ENCODE data around the gene LRP10. TPM values are rescaled to one million over a fixed set of nuclear protein-coding genes. Genes with fewer than 3 reads are reported as not detected.

The LRP10 gene
- total and polyA plus RNA-seq, 2 of the 8 experiments (the other 6 are each of a cell fraction or from before 2014, with no cell fraction given): 12.4 to 15.6 TPM

DNA sequence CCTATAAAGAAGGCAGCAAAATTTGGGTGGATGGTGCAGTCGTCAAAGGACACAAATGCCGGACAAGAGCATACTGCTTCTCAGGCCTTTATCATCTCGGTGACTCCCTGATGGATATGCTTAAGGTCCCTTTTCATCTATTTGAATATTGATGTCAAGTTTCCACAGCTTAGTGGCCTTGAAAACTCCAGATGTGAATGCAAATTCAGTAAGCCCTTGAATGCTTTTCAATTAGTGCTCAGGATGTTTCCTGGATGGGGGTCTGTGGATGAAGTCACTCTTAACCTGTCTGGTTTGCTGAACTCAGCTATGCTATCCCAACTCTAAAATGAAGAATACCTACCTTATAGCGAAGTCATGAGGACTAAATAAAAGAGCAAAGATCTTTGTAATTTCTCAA lies 22.2 kb downstream of the LRP10 start:
- no peak overlapping the region for H3K14ac ChIP-seq (ENCODE audit: insufficient read length)
- no peak overlapping the region for H3K9ac ChIP-seq (replicated peaks in 1 of 4; ENCODE audit: extremely low read depth in 1 of 4, low read depth in 3 of 4, low read length in 3 of 4)
- H3K23ac ChIP-seq (ENCODE audit: insufficient read length): no peak overlapping the region
- H3K27ac ChIP-seq (ENCODE audit: low read depth, low read length): no peak overlapping the region
- H2BK15ac ChIP-seq (ENCODE audit: low read length): no peak overlapping the region
- H3K4me3 ChIP-seq (ENCODE audit: extremely low read depth in 1 of 4, insufficient read depth in 2 of 4, low read depth in 3 of 4, low read length in 4 of 4): no peak overlapping the region
- H3K4ac ChIP-seq (replicated peaks; ENCODE audit: insufficient read length, low read depth, low read length): no peak overlapping the region
- H2BK20ac ChIP-seq (ENCODE audit: low read length): no peak overlapping the region
- H3K18ac ChIP-seq (ENCODE audit: extremely low read depth, low read length): no peak overlapping the region
- H4K8ac ChIP-seq (ENCODE audit: extremely low read depth, insufficient read depth, low read length): no peak overlapping the region
- no peaks in the 10 kb centered on the region for H3K79me2 ChIP-seq (ENCODE audit: control insufficient read depth in 1 of 2, insufficient read depth in 2 of 2, low read length in 2 of 2)
- H2BK120ac ChIP-seq (replicated peaks; ENCODE audit: low read depth, low read length): no peak overlapping the region
- no peaks in the 10 kb centered on the region for H3K36me3 ChIP-seq (ENCODE audit: control insufficient read depth in 2 of 4, insufficient read depth in 4 of 4, low read length in 3 of 4)
- no peak for FAIRE-seq
- H2BK12ac ChIP-seq (ENCODE audit: low read depth, low read length): no peak overlapping the region
- H3K4me1 ChIP-seq (replicated peaks in 1 of 4; ENCODE audit: control insufficient read depth in 3 of 4, insufficient read depth in 4 of 4, low read length in 3 of 4): no peaks in the 10 kb centered on the region
- H4K91ac ChIP-seq (replicated peaks; ENCODE audit: insufficient read length, low read length): no peak overlapping the region
- no peaks in the 10 kb centered on the region for H3K9me3 ChIP-seq (ENCODE audit: insufficient read depth in 2 of 2, low read depth in 1 of 2, low read length in 1 of 2)
- no peak overlapping the region for H4K5ac ChIP-seq (ENCODE audit: insufficient read length, low read depth, low read length)
- H2AFZ ChIP-seq (ENCODE audit: low read length): no peak overlapping the region
- no peak for DNase-seq (ENCODE audit: low read depth in 1 of 2, low spot score in 2 of 2)
- ChIA-PET POLR2A (ENCODE audit: partially characterized antibody) (interaction anchor here (1.3 to 1.6 kb wide), 3 partner anchors 22 to 55 kb away, joined by 3 to 5 read pairs (median 3); partner anchors contain the start of genes LRP10 and RBM23), CTCF (ENCODE audit: partially characterized antibody) (interaction anchor here (0.6 to 14.9 kb wide), 10 partner anchors 6 to 337 kb away, joined by 3 to 158 read pairs (median 4); partner anchors contain the start of genes LRP10 and REM2)
- peaks cover 0 to 2% of the 10 kb centered on the region in 2 experiments for H4K20me1 ChIP-seq (replicated peaks in 1 of 2; ENCODE audit: control insufficient read depth in 1 of 2, insufficient read depth in 2 of 2, low read length in 2 of 2)
- H3K4me2 ChIP-seq (ENCODE audit: insufficient read depth in 1 of 2, low read depth in 2 of 2, low read length in 2 of 2): no peak overlapping the region
- H3K56ac ChIP-seq (replicated peaks; ENCODE audit: insufficient read length, low read depth, low read length): no peak overlapping the region
- no peaks in the 10 kb centered on the region for H3K79me1 ChIP-seq (ENCODE audit: low read depth, low read length)
- peaks cover 10 to 30% (median 25%) of the 10 kb centered on the region in 4 experiments for H3K27me3 ChIP-seq (replicated peaks in 1 of 4; ENCODE audit: control insufficient read depth in 3 of 4, extremely low read depth in 1 of 4, insufficient read depth in 3 of 4, low read length in 3 of 4)
- no peaks in the 10 kb centered on the region for H3K23me2 ChIP-seq (ENCODE audit: low read depth, low read length)
- no peak overlapping the region for H2BK5ac ChIP-seq (ENCODE audit: low read depth, low read length)
- 88% methylated on average over 4 of the region's 4 CpGs; no CpG with 5 or more reads in 1 of the 2 experiments for WGBS, 2 experiments (ENCODE audit: extremely low coverage in 1 of 2, insufficient coverage in 1 of 2, insufficient read length in 1 of 2, insufficient replicate concordance in 2 of 2, low coverage in 1 of 2, low lambda C conversion rate in 2 of 2, missing lambda C conversion rate in 1 of 2)
- H2AK5ac ChIP-seq (ENCODE audit: low read depth, low read length): no peak overlapping the region
- no peak for TF ChIP-seq CREB1 (IDR thresholded peaks at IDR 0.05)
- no peak for TF ChIP-seq SRF (IDR thresholded peaks at IDR 0.05; ENCODE audit: low read depth, low read length)
- TF ChIP-seq ATF2 (IDR thresholded peaks at IDR 0.05; ENCODE audit: low read length): no peak
- no peak for TF ChIP-seq KDM4A (IDR thresholded peaks at IDR 0.05; ENCODE audit: low read depth, low read length, severe bottlenecking)
- no peak for TF ChIP-seq SP1 (IDR thresholded peaks at IDR 0.05; ENCODE audit: low read depth, low read length)
- TF ChIP-seq BCL11A (IDR thresholded peaks at IDR 0.05; ENCODE audit: low read depth in 2 of 2, low read length in 2 of 2): no peak
- TF ChIP-seq RBBP5 (IDR thresholded peaks at IDR 0.05; ENCODE audit: borderline replicate concordance, low read depth, low read length): no peak
- no peak for TF ChIP-seq SUZ12 (IDR thresholded peaks at IDR 0.05; ENCODE audit: low read length)
- TF ChIP-seq SIN3A (conservative IDR thresholded peaks at IDR 0.05 in 1 of 2, IDR thresholded peaks at IDR 0.05 in 1 of 2; ENCODE audit: low read depth in 1 of 2, low read length in 2 of 2): no peak
- no peak for TF ChIP-seq EP300 (IDR thresholded peaks at IDR 0.05; ENCODE audit: borderline replicate concordance in 1 of 2, low read depth in 2 of 2, low read length in 2 of 2)
- TF ChIP-seq GABPA (IDR thresholded peaks at IDR 0.05; ENCODE audit: borderline replicate concordance, insufficient read depth, low read length): no peak
